SU-DHL-6 (cell line): ENCODE measurements around the gene TAS2R9.

Experiments used
- H2AFZ ChIP-seq: fragments of 200-600 bp; sonication (generic); 2 replicates; pipeline ENCODE4 v1.6.1; 2014; ENCODE audit warnings: low read depth, mild to moderate bottlenecking, moderate library complexity, mixed read lengths, antibody characterized with exemption, low read length; ENCODE audit not compliant: severe bottlenecking
- H3F3A ChIP-seq: fragments of 200-600 bp; shearing (Covaris generic); 2 replicates; pipeline ENCODE4 v1.6.0; 2016; ENCODE audit warnings: antibody characterized with exemption, mild to moderate bottlenecking; ENCODE audit not compliant: insufficient read depth
- H3K27ac ChIP-seq: fragments of 200-600 bp; sonication (generic); 2 replicates; pipeline ENCODE4 v1.5.1; 2016; ENCODE audit warnings: low read depth, mild to moderate bottlenecking, low read length, moderate library complexity, mixed read lengths
- H3K27me3 ChIP-seq: fragments of 200-600 bp; sonication (generic), shearing (Covaris generic); 2 replicates; pipeline ENCODE4 v1.6.0; 2014; ENCODE audit warnings: mild to moderate bottlenecking, low read length
- H3K36me3 ChIP-seq: fragments of 200-600 bp; sonication (generic); 2 replicates; pipeline ENCODE4 v1.6.1; 2014; ENCODE audit warnings: mild to moderate bottlenecking, low read length, mixed read lengths
- H3K4me2 ChIP-seq: fragments of 300-600, 200-600 bp; shearing (Covaris generic), sonication (generic); 2 replicates; pipeline ENCODE4 v1.6.0; 2014; ENCODE audit warnings: low read length, low read depth, mild to moderate bottlenecking; ENCODE audit not compliant: poor library complexity, severe bottlenecking
- H3K4me3 ChIP-seq: fragments of 200-600 bp; sonication (generic); 2 replicates; pipeline ENCODE4 v1.5.1; 2014; ENCODE audit warnings: antibody characterized with exemption, low read length, mild to moderate bottlenecking, mixed read lengths; ENCODE audit not compliant: insufficient read depth, poor library complexity, severe bottlenecking
- H3K79me2 ChIP-seq: fragments of 200-600 bp; sonication (generic); 2 replicates; pipeline ENCODE4 v1.6.1; 2014; ENCODE audit warnings: mild to moderate bottlenecking, low read length, moderate library complexity; ENCODE audit not compliant: insufficient read depth
- H3K9ac ChIP-seq: fragments of 200-600 bp; sonication (generic); 2 replicates; pipeline ENCODE4 v1.7.0; 2014; ENCODE audit warnings: mild to moderate bottlenecking, low read length
- H3K9me2 ChIP-seq: fragments of 200-600 bp; sonication (generic); replicated peaks from 2 replicates; pipeline ENCODE4 v1.6.1; 2014; ENCODE audit warnings: low read length; ENCODE audit not compliant: insufficient read depth
- H3K9me3 ChIP-seq: fragments of 200-600 bp; sonication (generic); 2 replicates; pipeline ENCODE4 v1.6.1; 2014; ENCODE audit warnings: low read length, mixed read lengths; ENCODE audit not compliant: insufficient read depth
- H4K20me1 ChIP-seq: fragments of 200-600 bp; sonication (generic); 2 replicates; pipeline ENCODE4 v1.6.1; 2014; ENCODE audit warnings: low read depth, mild to moderate bottlenecking, antibody characterized with exemption, low read length, moderate library complexity, mixed read lengths
- EZH2phosphoT487 ChIP-seq: fragments of 200-600 bp; sonication (generic), shearing (Covaris generic); conservative IDR thresholded peaks from 2 replicates; pipeline ENCODE4 v1.6.1; 2018; ENCODE audit warnings: mild to moderate bottlenecking, antibody characterized with exemption, low read length, moderate library complexity, mixed read lengths
- TF ChIP-seq, protein P1 (sequence below): fragments of 200-600 bp; sonication (generic); IDR thresholded peaks from one replicate; pipeline ENCODE4 v1.5.1; 2017; ENCODE audit warnings: antibody characterized with exemption, mild to moderate bottlenecking, low read length, moderate library complexity; ENCODE audit not compliant: insufficient read depth, poor library complexity, severe bottlenecking

TAS2R9 gene, protein sequence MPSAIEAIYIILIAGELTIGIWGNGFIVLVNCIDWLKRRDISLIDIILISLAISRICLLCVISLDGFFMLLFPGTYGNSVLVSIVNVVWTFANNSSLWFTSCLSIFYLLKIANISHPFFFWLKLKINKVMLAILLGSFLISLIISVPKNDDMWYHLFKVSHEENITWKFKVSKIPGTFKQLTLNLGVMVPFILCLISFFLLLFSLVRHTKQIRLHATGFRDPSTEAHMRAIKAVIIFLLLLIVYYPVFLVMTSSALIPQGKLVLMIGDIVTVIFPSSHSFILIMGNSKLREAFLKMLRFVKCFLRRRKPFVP

DNA sequence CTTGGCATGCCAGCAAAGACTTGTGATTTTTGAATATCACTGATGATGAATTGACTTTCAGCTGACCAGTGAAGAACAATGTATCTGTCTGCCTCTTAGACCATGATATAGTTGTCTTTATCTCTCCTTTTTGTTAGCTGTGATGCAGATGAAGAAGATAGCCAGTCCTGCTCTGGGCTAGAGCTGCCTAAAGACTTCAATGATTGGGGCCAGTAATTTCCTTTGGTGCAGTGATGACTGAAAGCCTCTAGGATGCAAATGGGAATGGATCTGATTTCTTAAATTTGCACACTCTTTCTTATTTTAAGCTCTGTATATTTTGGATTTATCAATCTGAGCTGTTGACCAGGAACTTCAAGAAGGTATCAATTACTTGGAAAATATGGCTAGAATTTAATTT lies at the start of gene TAS2R9:
TSS of gene TAS2R9 (minus strand) at position 101 of the 400 bp plus-strand sequence. CDS start at position 8, 93 bp downstream.
- H2AFZ ChIP-seq, result no peak within 1 kb of the TSS

DNA sequence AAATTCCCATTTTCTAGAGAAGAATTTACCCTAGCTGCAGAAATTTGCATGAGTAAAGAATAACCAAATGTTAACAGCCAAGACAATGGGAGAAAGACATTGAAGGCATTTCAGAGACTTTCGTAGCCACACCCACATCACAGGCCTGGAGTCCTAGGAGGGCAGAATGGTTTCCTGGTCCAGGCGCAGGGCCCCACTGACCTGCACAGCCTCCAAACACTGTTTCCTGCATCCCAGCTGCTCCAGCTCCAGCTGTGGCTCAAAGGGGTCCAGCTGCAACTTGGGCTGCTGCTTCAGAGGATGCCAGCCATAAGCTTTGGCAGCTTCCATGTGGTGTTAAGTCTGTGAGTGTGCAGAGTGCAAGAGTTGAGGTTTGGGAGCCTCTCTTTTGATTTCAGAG lies 45.8 kb upstream of the TAS2R9 start:
- no peak overlapping the region for H3K4me3 ChIP-seq
- no peak for TF ChIP-seq EZH2phosphoT487
- TF ChIP-seq, protein P1, sequence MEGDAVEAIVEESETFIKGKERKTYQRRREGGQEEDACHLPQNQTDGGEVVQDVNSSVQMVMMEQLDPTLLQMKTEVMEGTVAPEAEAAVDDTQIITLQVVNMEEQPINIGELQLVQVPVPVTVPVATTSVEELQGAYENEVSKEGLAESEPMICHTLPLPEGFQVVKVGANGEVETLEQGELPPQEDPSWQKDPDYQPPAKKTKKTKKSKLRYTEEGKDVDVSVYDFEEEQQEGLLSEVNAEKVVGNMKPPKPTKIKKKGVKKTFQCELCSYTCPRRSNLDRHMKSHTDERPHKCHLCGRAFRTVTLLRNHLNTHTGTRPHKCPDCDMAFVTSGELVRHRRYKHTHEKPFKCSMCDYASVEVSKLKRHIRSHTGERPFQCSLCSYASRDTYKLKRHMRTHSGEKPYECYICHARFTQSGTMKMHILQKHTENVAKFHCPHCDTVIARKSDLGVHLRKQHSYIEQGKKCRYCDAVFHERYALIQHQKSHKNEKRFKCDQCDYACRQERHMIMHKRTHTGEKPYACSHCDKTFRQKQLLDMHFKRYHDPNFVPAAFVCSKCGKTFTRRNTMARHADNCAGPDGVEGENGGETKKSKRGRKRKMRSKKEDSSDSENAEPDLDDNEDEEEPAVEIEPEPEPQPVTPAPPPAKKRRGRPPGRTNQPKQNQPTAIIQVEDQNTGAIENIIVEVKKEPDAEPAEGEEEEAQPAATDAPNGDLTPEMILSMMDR, result no peak
- no peaks in the 10 kb centered on the region for H4K20me1 ChIP-seq
- H3K9me3 ChIP-seq, result no peaks in the 10 kb centered on the region
- H3K36me3 ChIP-seq, result no peaks in the 10 kb centered on the region
- H2AFZ ChIP-seq, result no peak overlapping the region
- H3K27me3 ChIP-seq, result no peaks in the 10 kb centered on the region
- no peaks in the 10 kb centered on the region for H3F3A ChIP-seq
- no peak overlapping the region for H3K27ac ChIP-seq
- no peak overlapping the region for H3K4me2 ChIP-seq
- no peaks in the 10 kb centered on the region for H3K79me2 ChIP-seq
- H3K9ac ChIP-seq, result no peak overlapping the region
- no peaks in the 10 kb centered on the region for H3K9me2 ChIP-seq

More for the DNA sequence above, at the start of gene TAS2R9:
- Histone ChIP-seq H3F3A (no peaks in the 10 kb centered on the region), H3K4me3 (no peak within 1 kb of the TSS), H4K20me1 (no peaks in the 10 kb centered on the region), H3K9me2 (no peaks in the 10 kb centered on the region), H3K27ac (no peak within 1 kb of the TSS), H3K9ac (no peak within 1 kb of the TSS), H3K36me3 (no peaks in the 10 kb centered on the region), H3K4me2 (no peak within 1 kb of the TSS), H3K27me3 (no peaks in the 10 kb centered on the region), H3K79me2 (no peaks in the 10 kb centered on the region), H3K9me3 (no peaks in the 10 kb centered on the region)
- TF ChIP-seq EZH2phosphoT487, result no peak
- TF ChIP-seq, protein P1, result no peak

DNA sequence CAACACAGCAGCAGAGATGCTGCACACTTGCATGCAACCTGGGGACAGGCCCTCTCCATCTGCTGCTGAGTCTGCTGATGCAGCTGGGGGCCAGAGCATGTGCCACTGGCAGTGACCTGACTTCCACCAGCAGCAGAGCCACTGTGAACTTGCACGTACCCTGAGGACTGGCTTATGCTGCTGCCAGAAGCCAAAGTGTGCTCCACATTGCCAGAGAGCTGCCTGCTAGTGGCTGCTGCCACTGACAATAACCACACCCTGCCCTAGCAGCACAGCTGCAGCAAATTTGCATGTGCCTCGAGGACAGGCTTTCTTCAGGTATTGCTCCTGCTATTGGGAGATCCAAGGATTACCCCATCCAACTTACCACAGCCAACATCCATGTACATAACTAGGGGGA lies 43.8 kb upstream of the TAS2R9 start:
- Histone ChIP-seq H3K4me2 (no peak overlapping the region), H3K79me2 (no peaks in the 10 kb centered on the region), H3K27me3 (no peaks in the 10 kb centered on the region), H3K9me2 (no peaks in the 10 kb centered on the region), H2AFZ (no peak overlapping the region), H3K36me3 (no peaks in the 10 kb centered on the region), H3K27ac (no peak overlapping the region), H3K9ac (no peak overlapping the region), H3K4me3 (no peak overlapping the region), H3K9me3 (no peaks in the 10 kb centered on the region), H4K20me1 (no peaks in the 10 kb centered on the region), H3F3A (no peaks in the 10 kb centered on the region)
- TF ChIP-seq, protein P1, result no peak
- no peak for TF ChIP-seq EZH2phosphoT487
